Measurements from ENCODE around the gene PSMG3.

Gene PSMG3

DNA sequence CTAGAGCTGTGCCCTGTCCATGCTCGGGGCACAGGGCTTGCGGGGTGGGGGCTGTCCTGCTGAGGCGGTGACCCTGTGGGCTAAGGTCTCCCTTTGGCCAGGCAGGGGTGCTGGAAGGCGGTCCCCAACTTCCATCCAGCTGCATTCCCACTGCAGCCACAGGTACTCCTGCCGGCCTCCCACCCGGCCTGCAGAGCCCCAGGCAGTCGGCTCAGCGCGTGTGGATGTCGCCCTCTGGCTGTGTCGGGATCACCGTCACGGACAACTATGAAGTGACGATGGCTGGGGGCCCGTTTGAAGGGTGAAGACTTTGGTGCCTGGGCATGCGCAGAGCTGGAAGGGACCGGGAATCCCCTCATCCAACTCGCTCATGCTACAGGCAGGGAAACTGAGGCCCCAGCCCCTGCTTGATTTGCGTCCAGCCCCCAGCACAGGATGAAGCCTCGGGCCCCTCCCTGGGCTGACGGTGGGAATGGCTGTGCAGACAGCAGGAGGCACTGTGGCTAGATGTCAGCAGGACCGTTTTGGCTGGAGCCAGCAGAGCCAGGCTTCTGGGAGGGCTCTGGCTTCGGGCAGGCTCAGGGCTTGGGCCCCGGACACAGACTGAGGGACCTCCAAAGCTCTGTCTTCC is 11.5 kb downstream of the PSMG3 start:
- DNase-seq (ENCODE audit: low spot score) = no peak

DNA sequence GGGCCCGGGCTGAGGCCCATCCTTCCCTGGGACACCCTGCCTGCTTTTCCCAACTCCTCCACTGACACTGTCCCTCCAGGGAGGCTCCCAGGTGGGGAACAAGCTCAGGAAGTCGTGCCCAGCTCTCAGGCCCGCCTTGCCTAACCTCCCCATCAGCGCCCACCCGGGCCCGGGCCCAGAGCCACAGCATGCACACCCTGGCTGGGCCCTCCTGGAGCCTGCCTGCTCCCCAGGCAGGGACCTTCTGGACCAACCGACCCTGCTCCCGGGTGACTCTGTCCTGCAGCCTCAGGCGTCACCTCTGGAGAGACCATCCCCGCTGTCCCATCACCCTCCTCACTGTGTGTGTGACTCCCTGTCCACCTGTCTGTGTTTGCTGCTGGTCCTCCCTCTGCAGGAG is 12.1 kb downstream of the PSMG3 start:
- no peak for DNase-seq (ENCODE audit: low spot score)

DNA sequence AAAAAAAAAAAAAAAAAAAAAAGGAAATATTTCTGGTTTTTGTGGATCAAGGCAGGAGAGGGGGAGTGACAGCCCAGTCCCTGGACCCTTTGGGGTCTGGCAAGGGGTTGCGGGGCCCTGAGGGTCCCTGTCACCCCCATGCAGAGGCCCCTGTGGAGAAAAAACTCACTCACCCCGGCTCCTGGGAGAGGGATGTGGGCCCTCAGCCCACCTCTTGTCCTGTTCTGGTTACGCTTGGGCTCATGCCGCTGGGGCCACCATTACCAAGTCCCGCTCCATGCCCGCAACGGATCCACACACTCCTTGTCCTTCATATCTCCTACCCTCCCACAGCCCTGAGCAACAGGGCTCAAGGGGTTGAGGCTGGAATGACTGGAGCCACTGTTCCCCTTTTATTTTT is 12.8 kb downstream of the PSMG3 start:
- DNase-seq (ENCODE audit: low spot score) = no peak

DNA sequence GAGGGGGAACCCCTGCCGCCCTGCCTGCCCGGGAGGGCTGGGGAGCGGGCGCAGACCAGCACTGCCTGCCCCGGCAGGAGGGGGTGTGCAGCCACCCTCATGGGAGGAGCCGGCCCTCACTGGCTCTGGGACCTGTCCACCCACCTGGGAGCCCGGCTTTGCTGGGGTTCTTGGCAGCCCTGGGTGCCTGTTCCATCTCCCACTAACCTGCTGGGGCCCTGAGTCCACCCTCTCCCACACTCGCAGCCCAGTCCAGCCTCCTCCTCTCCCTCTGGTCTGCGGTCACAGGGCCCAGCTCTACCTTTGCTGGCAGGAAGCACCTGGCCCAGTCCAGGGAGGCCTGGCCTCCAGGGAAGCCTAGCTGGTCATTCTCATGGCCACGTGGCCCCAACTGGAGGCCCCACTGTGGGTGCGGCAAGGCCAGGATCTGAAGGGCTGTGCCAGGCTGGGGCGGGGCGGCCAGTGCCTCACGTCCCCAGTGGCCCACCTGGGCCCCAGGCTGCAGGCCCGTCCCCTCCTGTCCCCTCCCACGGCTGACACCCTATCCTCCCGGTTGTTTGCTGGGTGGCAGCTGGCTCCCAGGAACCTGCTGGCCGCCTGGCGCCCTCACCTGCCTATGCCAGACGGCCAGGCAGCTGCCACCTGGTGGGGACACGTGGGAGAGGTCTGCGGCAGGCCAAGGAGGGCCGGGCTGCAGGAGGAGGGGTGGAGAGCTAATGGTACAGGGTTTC is 13.9 kb downstream of the PSMG3 start, which contains the start of gene TMEM184A:
TMEM184A (minus strand) TSS at position 393 of the 731 bp plus-strand sequence. CDS start 721 bp downstream, outside the sequence.
- DNase-seq (ENCODE audit: low spot score) = no peak

- no peak for DNase-seq (ENCODE audit: low spot score)
Measured at GRCh38 chr7:1555046-1555812, 14.6 kb downstream of the PSMG3 start.

- DNase-seq (ENCODE audit: low spot score) = no peak
Measured at GRCh38 chr7:1554333-1555045, 15.3 kb downstream of the PSMG3 start.

DNA sequence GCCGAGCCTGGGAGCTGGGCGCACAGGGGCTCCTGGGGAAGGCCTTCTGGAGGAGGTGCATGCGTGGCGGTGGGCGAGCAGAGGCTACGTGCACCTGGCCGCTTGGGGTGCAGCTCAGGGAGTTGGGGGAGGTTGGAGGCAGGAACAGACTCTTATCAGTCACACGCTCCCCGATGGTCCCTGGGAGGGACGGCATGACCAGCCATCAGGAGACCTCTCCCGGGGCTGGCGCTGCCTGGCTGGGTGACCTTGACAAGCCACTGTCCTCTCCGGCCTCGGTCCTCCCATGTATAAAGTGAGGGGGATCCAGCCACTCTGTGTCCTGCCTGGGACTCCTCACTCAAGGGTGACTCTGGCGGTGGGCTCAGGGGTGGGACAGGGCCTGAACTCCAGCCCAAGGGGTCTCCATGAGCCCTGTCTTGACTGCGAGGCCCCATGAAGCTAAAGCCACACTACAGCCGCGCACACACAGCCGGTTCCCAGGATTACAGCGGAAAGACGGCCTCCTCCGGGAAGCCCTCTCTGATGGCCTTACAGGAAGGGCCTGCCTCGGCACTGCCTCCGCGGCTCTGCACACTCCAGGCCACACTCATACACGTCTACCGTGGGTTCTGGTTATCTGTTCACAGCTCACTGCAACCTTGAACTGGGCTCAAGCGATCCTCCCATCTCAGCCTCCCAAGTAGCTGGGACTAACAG is 16.2 kb downstream of the PSMG3 start:
- DNase-seq (ENCODE audit: low spot score) = no peak

DNA sequence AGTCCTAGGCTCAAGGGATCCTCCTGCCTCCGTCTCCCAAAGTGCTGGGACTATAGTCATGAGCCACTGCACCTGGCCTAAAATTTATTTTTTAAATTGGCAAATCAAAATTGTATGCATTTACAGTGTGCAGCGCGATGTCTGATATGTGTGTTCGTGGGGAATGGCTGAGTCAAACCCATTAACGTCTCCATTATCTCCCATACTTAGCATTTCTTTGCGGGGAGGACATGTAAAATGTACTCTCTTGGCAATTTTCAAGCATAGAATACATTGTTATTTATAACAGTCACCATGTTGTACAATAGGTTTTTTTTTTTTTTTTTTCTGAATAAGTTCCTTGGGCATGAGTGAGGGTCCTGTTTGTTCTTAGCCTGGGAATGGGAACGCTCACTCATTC is 17.6 kb downstream of the PSMG3 start:
- no peak for DNase-seq (ENCODE audit: low spot score)

GRCh38 chr7:1550846-1551155 is 19.0 kb downstream of the PSMG3 start:
- DNase-seq (ENCODE audit: low spot score) = no peak

DNA sequence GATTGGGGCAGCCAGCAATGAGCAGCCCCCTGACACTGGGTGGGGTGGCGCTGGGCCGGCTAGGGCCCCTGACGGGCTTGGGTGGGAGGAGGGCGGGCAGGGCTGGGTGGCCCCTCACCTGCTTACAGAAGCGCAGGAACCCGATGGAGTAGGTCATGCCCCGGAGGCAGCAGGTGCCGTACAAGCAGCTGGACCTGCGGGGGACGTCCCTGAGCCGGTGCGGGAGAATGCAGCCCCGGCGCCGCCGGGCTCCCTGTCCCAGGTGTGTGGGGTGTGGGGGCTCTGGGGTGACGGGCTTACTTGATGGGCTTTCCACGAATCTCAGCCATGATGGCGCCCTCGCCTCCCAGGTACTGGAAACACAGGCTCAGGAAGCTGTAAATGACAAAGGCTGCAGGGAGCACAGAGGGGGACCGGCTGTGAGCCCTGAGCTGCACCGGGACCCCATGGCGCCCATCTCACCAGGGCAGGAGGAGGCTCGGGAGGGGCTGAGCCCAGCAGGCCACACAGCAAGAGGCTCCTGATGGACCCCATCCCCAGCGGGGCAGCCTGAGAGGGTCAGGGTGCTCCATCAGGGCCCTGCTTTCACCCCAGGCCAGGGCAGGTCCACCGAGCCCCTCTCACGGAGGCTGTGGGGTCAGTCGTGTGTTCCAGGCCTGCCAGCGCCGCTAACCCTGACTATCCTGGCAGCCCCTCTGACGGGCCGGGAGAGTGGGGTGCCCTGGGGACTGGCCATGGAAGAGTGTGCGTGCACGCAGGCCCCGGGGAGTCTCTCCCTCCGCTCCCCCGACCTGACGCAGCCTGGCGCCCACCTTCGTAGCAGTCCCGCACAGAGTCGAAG is 19.6 kb downstream of the PSMG3 start:
- DNase-seq (ENCODE audit: low spot score) = no peak

GRCh38 chr7:1549357-1550004 is 20.4 kb downstream of the PSMG3 start:
- no peak for DNase-seq (ENCODE audit: low spot score)

- DNase-seq (ENCODE audit: low spot score) = no peak
Measured at GRCh38 chr7:1548944-1549343, 20.9 kb downstream of the PSMG3 start.

DNA sequence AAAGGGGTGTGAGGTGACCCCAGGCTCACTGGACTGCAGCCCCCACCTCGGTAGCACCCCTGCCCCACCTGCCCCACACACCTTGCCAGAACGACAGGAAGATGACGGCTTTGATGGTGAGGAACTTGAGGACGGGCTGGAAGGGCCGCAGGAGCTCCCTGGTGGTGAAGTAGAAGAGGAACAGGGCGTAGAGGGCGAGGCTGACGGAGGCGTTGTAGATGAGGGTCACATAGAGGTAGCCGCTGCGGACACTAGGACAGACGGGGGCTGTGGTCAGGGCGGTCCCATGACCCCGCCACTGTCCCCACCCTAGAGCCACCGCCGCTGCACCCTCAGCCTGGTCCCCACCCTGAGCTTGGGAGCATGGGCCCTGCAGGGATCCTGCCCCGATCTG is 21.4 kb downstream of the PSMG3 start:
- DNase-seq (ENCODE audit: low spot score) = no peak

DNA sequence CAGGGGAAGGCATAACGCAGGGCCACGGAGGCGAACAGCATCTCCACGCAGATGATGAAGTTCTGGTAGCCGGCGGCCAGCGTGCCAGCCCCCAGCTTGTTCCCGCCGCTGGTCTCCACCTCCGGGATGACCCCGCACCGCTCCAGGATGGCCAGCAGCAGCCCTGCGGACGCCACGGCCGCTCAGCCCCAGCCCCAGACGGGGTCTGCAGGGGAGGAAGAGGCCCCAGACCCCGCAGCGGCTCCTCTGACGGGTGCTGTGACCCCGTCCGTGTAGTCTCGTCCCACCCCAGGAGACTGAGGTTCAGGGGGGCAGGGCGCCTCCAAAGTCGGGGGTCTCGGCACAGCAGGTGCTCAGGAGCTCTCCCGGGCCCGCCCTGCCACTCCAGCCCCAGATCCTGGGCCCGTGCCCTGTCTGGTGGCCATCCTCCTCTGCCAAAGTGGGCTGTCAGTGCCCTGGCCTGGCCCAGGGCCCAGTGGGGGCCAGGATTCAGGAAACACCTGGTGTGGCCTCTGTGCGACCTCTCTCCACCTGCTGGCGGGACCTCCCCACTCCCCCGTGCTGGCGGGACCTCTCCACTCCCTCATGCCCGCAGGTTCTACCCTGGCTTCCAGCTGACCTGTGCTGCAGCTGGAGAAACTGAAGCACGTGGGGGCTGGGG is 21.9 kb downstream of the PSMG3 start:
- DNase-seq (ENCODE audit: low spot score) = no peak

DNA sequence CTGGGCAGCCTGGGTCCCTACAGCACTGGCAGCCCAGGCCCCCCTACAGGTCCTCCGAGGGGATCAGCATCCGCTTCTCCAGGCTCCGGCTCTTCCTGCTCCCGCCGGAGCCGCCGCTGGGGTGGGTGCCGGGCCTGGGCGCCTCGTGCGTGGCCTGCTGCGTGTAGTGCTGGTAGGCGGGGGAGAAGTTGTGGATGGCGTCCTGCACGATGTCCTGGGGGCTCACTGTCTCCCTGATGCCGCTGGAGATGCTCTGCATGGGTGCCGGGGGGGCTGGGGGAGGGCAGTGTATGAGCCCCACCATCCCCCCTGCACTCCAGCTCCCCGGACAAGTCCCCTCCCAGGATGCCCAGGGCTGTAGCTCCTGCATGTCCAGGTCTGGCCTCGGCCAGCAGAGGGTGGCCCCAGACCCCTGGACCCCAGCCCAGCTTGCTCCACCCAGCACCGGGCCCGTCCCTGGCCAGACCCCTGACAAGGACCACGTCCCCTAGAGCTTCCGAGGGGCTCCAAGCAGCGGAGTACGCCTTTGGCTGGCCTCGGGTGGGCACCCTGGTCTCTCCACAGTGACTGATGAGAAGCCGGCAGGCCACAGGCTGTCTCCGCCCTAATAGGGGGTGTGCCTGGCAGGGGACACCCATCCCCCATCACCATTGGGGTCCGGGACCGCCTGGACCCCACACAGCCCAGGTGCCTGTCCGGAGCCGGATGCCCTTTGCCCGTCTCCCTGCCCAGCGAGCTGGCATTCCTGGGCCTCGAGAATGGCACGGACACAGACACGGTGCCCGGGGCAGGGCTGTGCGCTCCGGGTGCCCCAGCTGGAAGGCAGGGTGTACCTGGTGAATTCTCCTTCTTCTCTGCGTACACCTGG is 22.7 kb downstream of the PSMG3 start:
- DNase-seq (ENCODE audit: low spot score) = no peak

- DNase-seq (ENCODE audit: low spot score) = no peak
Measured at GRCh38 chr7:1546274-1546908, 23.4 kb downstream of the PSMG3 start.

DNA sequence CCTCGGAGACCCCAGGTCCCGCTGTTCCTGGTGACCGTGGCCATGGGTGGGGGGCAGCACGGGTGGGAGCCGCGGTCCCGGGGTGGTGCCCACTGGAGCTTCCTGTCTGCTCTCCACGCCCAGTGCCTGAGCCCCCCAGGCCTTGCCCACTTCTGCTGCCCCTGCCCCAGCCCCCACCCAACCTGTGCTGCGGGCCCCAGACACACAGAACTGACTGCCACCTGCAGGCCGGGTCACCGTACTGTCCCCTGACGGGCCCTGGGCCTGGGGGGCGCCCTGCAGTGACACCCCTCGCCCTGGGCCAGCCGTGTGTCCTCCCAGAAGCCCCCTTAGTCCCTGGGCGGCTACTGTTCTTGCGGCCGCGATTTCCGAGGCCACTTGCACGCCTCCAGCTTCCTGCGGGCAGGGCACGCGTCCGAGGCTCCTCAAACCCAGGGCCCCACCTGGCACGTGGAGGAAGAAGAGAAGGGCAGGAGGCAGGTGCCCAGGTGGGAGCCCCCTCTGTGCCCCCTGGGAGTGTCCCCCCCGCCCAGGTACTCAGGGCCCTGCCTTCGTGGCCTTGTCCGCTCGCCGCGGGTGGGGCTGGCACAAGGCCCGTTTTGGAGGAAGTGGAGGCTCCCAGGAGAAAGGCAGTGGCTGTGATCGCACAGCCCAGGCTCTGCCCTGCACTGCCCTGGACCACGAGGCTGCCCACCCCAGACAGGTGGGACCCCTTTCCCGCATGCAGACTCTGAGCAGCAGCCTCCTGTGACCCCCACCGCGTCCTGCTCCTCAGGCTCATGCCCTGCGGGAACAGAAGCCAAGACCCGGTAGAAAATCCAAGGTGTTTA is 24.2 kb downstream of the PSMG3 start:
- no peak for DNase-seq (ENCODE audit: low spot score)
